ENCODE data around the gene RAB6B. TPM values are rescaled to one million over a fixed set of nuclear protein-coding genes. Genes with fewer than 3 reads are reported as not detected.
A peak's percentile ranks its signal among the peaks of the same experiment; 100 is the strongest.

RAB6B gene
- total and polyA plus RNA-seq, 2 of the 8 experiments (the other 6 are each of a cell fraction or from before 2014, with no cell fraction given) = 7.9 to 15.6 TPM

- Histone ChIP-seq H3K36me3 (ENCODE audit: control insufficient read depth in 2 of 4, insufficient read depth in 4 of 4, low read length in 3 of 4) (no peaks in the 10 kb centered on the region), H4K8ac (ENCODE audit: extremely low read depth, insufficient read depth, low read length) (no peak overlapping the region), H4K20me1 (replicated peaks in 1 of 2; ENCODE audit: control insufficient read depth in 1 of 2, insufficient read depth in 2 of 2, low read length in 2 of 2) (no peaks in the 10 kb centered on the region), H2BK5ac (ENCODE audit: low read depth, low read length) (no peak overlapping the region), H3K9me3 (ENCODE audit: insufficient read depth in 2 of 2, low read depth in 1 of 2, low read length in 1 of 2) (no peaks in the 10 kb centered on the region), H2BK15ac (ENCODE audit: low read length) (no peak overlapping the region), H3K27ac (ENCODE audit: low read depth, low read length) (no peak overlapping the region), H2AK5ac (ENCODE audit: low read depth, low read length) (no peak overlapping the region), H2AFZ (ENCODE audit: low read length) (0 out of 2 replicates have a peak overlapping the region, but pooled peaks have one; percentile 2), H4K91ac (replicated peaks; ENCODE audit: insufficient read length, low read length) (no peak overlapping the region), H3K14ac (ENCODE audit: insufficient read length) (no peak overlapping the region), H3K23me2 (ENCODE audit: low read depth, low read length) (no peaks in the 10 kb centered on the region), H3K18ac (ENCODE audit: extremely low read depth, low read length) (no peak overlapping the region), H3K4me2 (ENCODE audit: insufficient read depth in 1 of 2, low read depth in 2 of 2, low read length in 2 of 2) (0 out of 4 replicates have a peak overlapping the region, but pooled peaks of 1 of the 2 experiments have one; percentile 9), H2BK120ac (replicated peaks; ENCODE audit: low read depth, low read length) (no peak overlapping the region), H2BK12ac (ENCODE audit: low read depth, low read length) (no peak overlapping the region), H3K9ac (replicated peaks in 1 of 4; ENCODE audit: extremely low read depth in 1 of 4, low read depth in 3 of 4, low read length in 3 of 4) (no peak overlapping the region), H3K79me1 (ENCODE audit: low read depth, low read length) (no peaks in the 10 kb centered on the region), H2BK20ac (ENCODE audit: low read length) (no peak overlapping the region), H4K5ac (ENCODE audit: insufficient read length, low read depth, low read length) (no peak overlapping the region), H3K56ac (replicated peaks; ENCODE audit: insufficient read length, low read depth, low read length) (no peak overlapping the region), H3K4me1 (replicated peaks in 1 of 4; ENCODE audit: control insufficient read depth in 3 of 4, insufficient read depth in 4 of 4, low read length in 3 of 4) (peaks cover 0 to 6% (median 0%) of the 10 kb centered on the region in 4 experiments; a peak in 1 of 7 replicates), H3K4me3 (ENCODE audit: extremely low read depth in 1 of 4, insufficient read depth in 2 of 4, low read depth in 3 of 4, low read length in 4 of 4) (no peak overlapping the region), H3K79me2 (ENCODE audit: control insufficient read depth in 1 of 2, insufficient read depth in 2 of 2, low read length in 2 of 2) (0 out of 4 replicates have a peak, but pooled peaks cover 0 to 3% of the 10 kb centered on the region in 2 experiments), H3K23ac (ENCODE audit: insufficient read length) (no peak overlapping the region), H3K27me3 (replicated peaks in 1 of 4; ENCODE audit: control insufficient read depth in 3 of 4, extremely low read depth in 1 of 4, insufficient read depth in 3 of 4, low read length in 3 of 4) (no peaks in the 10 kb centered on the region), H3K4ac (replicated peaks; ENCODE audit: insufficient read length, low read depth, low read length) (no peak overlapping the region)
- peak; percentile 32 for FAIRE-seq
- 74% methylated on average over 8 of the region's 8 CpGs; no CpG with 5 or more reads in 1 of the 2 experiments for WGBS, 2 experiments (ENCODE audit: extremely low coverage in 1 of 2, insufficient coverage in 1 of 2, insufficient read length in 1 of 2, insufficient replicate concordance in 2 of 2, low coverage in 1 of 2, low lambda C conversion rate in 2 of 2, missing lambda C conversion rate in 1 of 2)
- ChIA-PET CTCF (ENCODE audit: partially characterized antibody) (interaction anchor here (1.1 kb wide), 1 partner anchor 133 kb away, joined by 3 read pairs; no protein-coding TSS in a partner anchor), POLR2A (ENCODE audit: partially characterized antibody) (no interaction called here)
- no peak for DNase-seq (ENCODE audit: low read depth in 1 of 2, low spot score in 2 of 2)
- TF ChIP-seq SP2 (IDR thresholded peaks at IDR 0.05; ENCODE audit: low read length) (no peak), EZH2 (IDR thresholded peaks at IDR 0.05; ENCODE audit: low read depth, low read length, severe bottlenecking) (no peak), HDAC6 (IDR thresholded peaks at IDR 0.05; ENCODE audit: low read depth, low read length) (no peak), SUZ12 (IDR thresholded peaks at IDR 0.05; ENCODE audit: low read length) (no peak), E2F6 (IDR thresholded peaks at IDR 0.05) (no peak), ASH2L (IDR thresholded peaks at IDR 0.05; ENCODE audit: low read length) (no peak), ATF3 (IDR thresholded peaks at IDR 0.05; ENCODE audit: insufficient read depth, low read depth, low read length) (no peak), GABPA (IDR thresholded peaks at IDR 0.05; ENCODE audit: borderline replicate concordance, insufficient read depth, low read length) (no peak), POLR2AphosphoS5 (IDR thresholded peaks at IDR 0.05; ENCODE audit: low read depth, low read length) (no peak), BRCA1 (IDR thresholded peaks at IDR 0.05; ENCODE audit: low read depth, low read length) (no peak), GTF2F1 (IDR thresholded peaks at IDR 0.05; ENCODE audit: borderline replicate concordance, low read depth, low read length) (no peak)
Observed at GRCh38 chr3:133777807-133778568, 117.7 kb downstream of the RAB6B start.

Data from H1 (cell line).